Stimulated activated CD8-positive, alpha-beta memory T cell treated with anti-CD3 and anti-CD28 coated beads, Interleukin-7, amount 100 ng/mL, for 1 hour (primary cell): ENCODE data around the gene STAB2.
"Not testable (repeated sequence)": the region's sequence is repeated elsewhere in the genome, so short reads cannot be mapped to it uniquely, and the experiment has no call there.

Experiments
- DNase-seq, 2 donors: peaks; one replicate each; pipeline ENCODE4 v3.0.0-alpha.2; 2020; ENCODE audit warnings: low read depth in 2 of 2

Gene STAB2

GRCh38 chr12:103809639-103810038, 222.6 kb downstream of the STAB2 start:
- not testable (repeated sequence) for DNase-seq

- no peak for DNase-seq
Measured at GRCh38 chr12:103810111-103810510, 223.0 kb downstream of the STAB2 start.

DNA sequence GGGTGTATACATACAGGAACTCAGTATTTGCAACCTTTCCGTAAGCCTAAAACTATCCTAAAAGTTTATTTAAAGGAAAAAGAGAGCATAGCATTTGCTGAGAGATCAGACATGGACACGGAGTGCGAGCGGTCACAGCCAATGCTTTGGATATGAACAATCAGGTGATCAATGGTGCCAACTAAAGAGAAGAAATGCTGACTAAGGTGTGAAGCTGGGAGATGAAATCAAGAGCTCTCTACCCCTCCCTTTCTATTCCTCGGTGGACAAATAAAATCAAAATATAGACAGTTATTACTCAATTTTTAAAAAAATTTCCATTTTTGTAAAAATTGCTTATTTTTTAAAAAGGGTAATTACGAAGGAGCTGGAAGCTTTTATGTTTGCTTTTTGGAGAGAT, 224.7 kb downstream of the STAB2 start:
- DNase-seq: no peak

- no peak for DNase-seq
Measured at GRCh38 chr12:103812789-103813188, 225.7 kb downstream of the STAB2 start.

GRCh38 chr12:103813426-103813825, 226.4 kb downstream of the STAB2 start:
- no peak for DNase-seq

- DNase-seq: no peak
Measured at GRCh38 chr12:103813949-103814348, 226.9 kb downstream of the STAB2 start.

GRCh38 chr12:103814436-103814835, 227.4 kb downstream of the STAB2 start:
- DNase-seq: no peak
